DOHH2 (cell line): Measurements from ENCODE around the gene UGT2B7.
"Not testable (repeated sequence)": the region's sequence is repeated elsewhere in the genome, so short reads cannot be mapped to it uniquely, and the experiment has no call there.

Experiments used
- H3F3A ChIP-seq: fragments of 200-600 bp; sonication (generic), shearing (Covaris generic); 2 replicates; pipeline ENCODE4 v1.6.0; 2016; ENCODE audit warnings: antibody characterized with exemption, mild to moderate bottlenecking; ENCODE audit not compliant: control insufficient read depth, insufficient read depth
- H3K27ac ChIP-seq: fragments of 200-600 bp; sonication (generic); 2 replicates; pipeline ENCODE4 v1.5.1; 2014; ENCODE audit warnings: low read depth, mild to moderate bottlenecking, low read length, moderate library complexity
- H3K27me3 ChIP-seq: fragments of 200-600 bp; sonication (generic); 2 replicates; pipeline ENCODE4 v1.6.1; 2014; ENCODE audit warnings: mild to moderate bottlenecking, low read length, mixed read lengths; ENCODE audit not compliant: control insufficient read depth
- H3K36me3 ChIP-seq: fragments of 200-600 bp; sonication (generic); 2 replicates; pipeline ENCODE4 v1.6.1; 2014; ENCODE audit warnings: mild to moderate bottlenecking, low read length, moderate library complexity, mixed read lengths; ENCODE audit not compliant: control insufficient read depth
- H3K4me1 ChIP-seq: fragments of 200-600 bp; sonication (generic); 2 replicates; pipeline ENCODE4 v1.6.1; 2014; ENCODE audit warnings: mild to moderate bottlenecking, low read length, mixed read lengths; ENCODE audit not compliant: control insufficient read depth
- H3K4me2 ChIP-seq: fragments of 200-600 bp; sonication (generic); 2 replicates; pipeline ENCODE4 v1.6.0; 2014; ENCODE audit warnings: mild to moderate bottlenecking, low read length, moderate library complexity
- H3K4me3 ChIP-seq: fragments of 200-600 bp; sonication (generic); 2 replicates; pipeline ENCODE4 v1.5.1; 2014; ENCODE audit warnings: mild to moderate bottlenecking, low read length, mixed read lengths
- H3K79me2 ChIP-seq: fragments of 200-600 bp; sonication (generic); 2 replicates; pipeline ENCODE4 v1.6.1; 2014; ENCODE audit warnings: mild to moderate bottlenecking, low read length, mixed read lengths; ENCODE audit not compliant: control insufficient read depth
- H3K9me2 ChIP-seq: fragments of 200-600 bp; sonication (generic); replicated peaks from 2 replicates; pipeline ENCODE4 v1.6.1; 2014; ENCODE audit warnings: mild to moderate bottlenecking, low read length, mixed read lengths; ENCODE audit not compliant: control insufficient read depth
- H3K9me3 ChIP-seq: fragments of 200-600 bp; sonication (generic); 2 replicates; pipeline ENCODE4 v1.6.1; 2014; ENCODE audit warnings: antibody characterized with exemption, low read length, mixed read lengths; ENCODE audit not compliant: control insufficient read depth, insufficient read depth
- H4K20me1 ChIP-seq: fragments of 200-600 bp; sonication (generic); 2 replicates; pipeline ENCODE4 v1.6.0; 2014; ENCODE audit warnings: low read depth, mild to moderate bottlenecking, antibody characterized with exemption, low read length, moderate library complexity; ENCODE audit not compliant: control insufficient read depth, insufficient read depth
- CTCF ChIP-seq: fragments of 200-600 bp; sonication (generic); IDR thresholded peaks from one replicate; pipeline ENCODE4 v1.5.1; 2014; ENCODE audit warnings: antibody characterized with exemption, mild to moderate bottlenecking, low read depth, low read length; ENCODE audit not compliant: poor library complexity, severe bottlenecking
- EZH2phosphoT487 ChIP-seq: fragments of 200-600 bp; sonication (generic); IDR thresholded peaks from 2 replicates; pipeline ENCODE4 v1.6.1; 2017; ENCODE audit warnings: borderline replicate concordance, mild to moderate bottlenecking, antibody characterized with exemption, low read length, moderate library complexity, mixed read lengths

Gene UGT2B7

GRCh38 chr4:69054033-69054432, 42.2 kb upstream of the UGT2B7 start:
- H3K27ac ChIP-seq, H4K20me1 ChIP-seq, H3K9me3 ChIP-seq, H3F3A ChIP-seq, H3K4me3 ChIP-seq, H3K4me1 ChIP-seq, H3K79me2 ChIP-seq, H3K4me2 ChIP-seq, H3K9me2 ChIP-seq, H3K36me3 ChIP-seq, H3K27me3 ChIP-seq: not testable (repeated sequence)

- Histone ChIP-seq H3K9me3 (no peaks in the 10 kb centered on the region), H3K79me2 (no peaks in the 10 kb centered on the region), H3K9me2 (no peaks in the 10 kb centered on the region), H4K20me1 (no peaks in the 10 kb centered on the region), H3K4me3 (no peak overlapping the region), H3K4me2 (no peak overlapping the region), H3K4me1 (no peaks in the 10 kb centered on the region), H3K27me3 (no peaks in the 10 kb centered on the region), H3K36me3 (no peaks in the 10 kb centered on the region), H3F3A (no peaks in the 10 kb centered on the region), H3K27ac (no peak overlapping the region)
- no peak for TF ChIP-seq EZH2phosphoT487
- no peak for TF ChIP-seq CTCF
Measured at GRCh38 chr4:69054578-69055200, 41.6 kb upstream of the UGT2B7 start.

- Histone ChIP-seq H3K4me3 (no peak overlapping the region), H3K4me1 (no peaks in the 10 kb centered on the region)
Measured at GRCh38 chr4:69056150-69056549, 40.1 kb upstream of the UGT2B7 start.

More at GRCh38 chr4:69056150-69056549, 40.1 kb upstream of the UGT2B7 start:
- no peak for TF ChIP-seq EZH2phosphoT487
- no peak for TF ChIP-seq CTCF
- Histone ChIP-seq H4K20me1 (no peaks in the 10 kb centered on the region), H3K4me2 (no peak overlapping the region), H3K27me3 (no peaks in the 10 kb centered on the region), H3K36me3 (no peaks in the 10 kb centered on the region), H3K27ac (no peak overlapping the region), H3K9me2 (no peaks in the 10 kb centered on the region), H3F3A (no peaks in the 10 kb centered on the region), H3K9me3 (no peaks in the 10 kb centered on the region), H3K79me2 (no peaks in the 10 kb centered on the region)
